BJ (cell line): ENCODE data around the gene CLDN7. TPM values are rescaled to one million over a fixed set of nuclear protein-coding genes. Genes with fewer than 3 reads are reported as not detected.

Experiments
- CTCF ChIA-PET: fragments of 350-600 bp; formaldehyde crosslinking; extraction: SDS; loops from one replicate; lab custom pipeline; 2021; ENCODE audit warnings: antibody characterized with exemption, inconsistent platforms; lab: Yijun Ruan, JAX
- POLR2A ChIA-PET: fragments of 300-600 bp; sonication (Branson Sonifier 250); formaldehyde crosslinking; extraction: SDS; loops from one replicate; lab custom pipeline; 2021; ENCODE audit warnings: antibody characterized with exemption; lab: Charles Lee
- DNase-seq: peaks from one replicate; pipeline ENCODE4 v3.0.0-alpha.2; 2011; ENCODE audit warnings: low read depth
- H3K27me3 ChIP-seq: 2 replicates; pipeline ENCODE4 v1.6.0; 2011; ENCODE audit warnings: low read length; ENCODE audit not compliant: control insufficient read depth, insufficient read depth
- H3K36me3 ChIP-seq: 2 replicates; pipeline ENCODE4 v1.5.1; 2011; ENCODE audit warnings: low read length; ENCODE audit not compliant: control insufficient read depth, insufficient read depth
- H3K4me3 ChIP-seq: 2 replicates; pipeline ENCODE4 v1.5.1; 2011; ENCODE audit warnings: low read depth, mild to moderate bottlenecking, control low read depth, low read length
- polyA plus RNA-seq: library from polyadenylated mRNA; depleted of rRNA; stranded (reverse); fragments of >200 nt; gene quantifications from 2 replicates; pipeline ENCODE4 v1.2.3, GENCODE V29; 2011
- TF ChIP-seq, protein P1 (sequence below): IDR thresholded peaks from 2 replicates; pipeline ENCODE4 v1.5.1; 2011; ENCODE audit warnings: low read depth, mild to moderate bottlenecking, control low read depth, inconsistent platforms, low read length, moderate library complexity; ENCODE audit not compliant: insufficient read depth

The CLDN7 gene
- polyA plus RNA-seq, 1 experiment: 2.1 TPM

GRCh38 chr17:7307686-7308624 lies 45.7 kb upstream of the CLDN7 start:
- no peaks in the 10 kb centered on the region for H3K27me3 ChIP-seq
- H3K4me3 ChIP-seq: peak overlapping the region; percentile 71
- peaks cover 26% of the 10 kb centered on the region for H3K36me3 ChIP-seq
- CTCF ChIA-PET: interaction anchor here (0.6 to 1.6 kb wide), 2 partner anchors 12 to 65 kb away, joined by 3 to 7 read pairs; partner anchors contain the start of gene GABARAP
- TF ChIP-seq, protein P1, sequence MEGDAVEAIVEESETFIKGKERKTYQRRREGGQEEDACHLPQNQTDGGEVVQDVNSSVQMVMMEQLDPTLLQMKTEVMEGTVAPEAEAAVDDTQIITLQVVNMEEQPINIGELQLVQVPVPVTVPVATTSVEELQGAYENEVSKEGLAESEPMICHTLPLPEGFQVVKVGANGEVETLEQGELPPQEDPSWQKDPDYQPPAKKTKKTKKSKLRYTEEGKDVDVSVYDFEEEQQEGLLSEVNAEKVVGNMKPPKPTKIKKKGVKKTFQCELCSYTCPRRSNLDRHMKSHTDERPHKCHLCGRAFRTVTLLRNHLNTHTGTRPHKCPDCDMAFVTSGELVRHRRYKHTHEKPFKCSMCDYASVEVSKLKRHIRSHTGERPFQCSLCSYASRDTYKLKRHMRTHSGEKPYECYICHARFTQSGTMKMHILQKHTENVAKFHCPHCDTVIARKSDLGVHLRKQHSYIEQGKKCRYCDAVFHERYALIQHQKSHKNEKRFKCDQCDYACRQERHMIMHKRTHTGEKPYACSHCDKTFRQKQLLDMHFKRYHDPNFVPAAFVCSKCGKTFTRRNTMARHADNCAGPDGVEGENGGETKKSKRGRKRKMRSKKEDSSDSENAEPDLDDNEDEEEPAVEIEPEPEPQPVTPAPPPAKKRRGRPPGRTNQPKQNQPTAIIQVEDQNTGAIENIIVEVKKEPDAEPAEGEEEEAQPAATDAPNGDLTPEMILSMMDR: no peak
- POLR2A ChIA-PET: no interaction called here
- no peak for DNase-seq

- H3K4me3 ChIP-seq: peak within 1 kb of the TSS; percentile 71
- ChIA-PET CTCF (interaction anchor here (1.3 to 2.2 kb wide), 2 partner anchors 11 to 87 kb away, joined by 3 to 15 read pairs; partner anchors contain the start of genes ACADVL and DLG4), POLR2A (no interaction called here)
- peaks cover 19% of the 10 kb centered on the region for H3K36me3 ChIP-seq
- no peaks in the 10 kb centered on the region; the same call in 1 of the 2 replicates for H3K27me3 ChIP-seq
- DNase-seq: peak; percentile 100
- TF ChIP-seq, protein P1: no peak
Observed at GRCh38 chr17:7306911-7307685, 44.8 kb upstream of the CLDN7 start, which contains the start of gene EIF5A. Gene EIF5A, plus strand, starts transcription at chr17:7307628. Its CDS starts 2,008 bp downstream, at chr17:7309636.

- ChIA-PET CTCF (interaction anchor here (1.7 kb wide), 1 partner anchor 258 kb away, joined by 7 read pairs; no protein-coding TSS in a partner anchor), POLR2A (no interaction called here)
- TF ChIP-seq, protein P1: no peak
- H3K36me3 ChIP-seq: no peaks in the 10 kb centered on the region
- no peak for DNase-seq
- peaks cover 2% of the 10 kb centered on the region; the same call in 1 of the 2 replicates for H3K27me3 ChIP-seq
- H3K4me3 ChIP-seq: no peak overlapping the region
Observed at GRCh38 chr17:7304179-7304578, 41.9 kb upstream of the CLDN7 start.

DNA sequence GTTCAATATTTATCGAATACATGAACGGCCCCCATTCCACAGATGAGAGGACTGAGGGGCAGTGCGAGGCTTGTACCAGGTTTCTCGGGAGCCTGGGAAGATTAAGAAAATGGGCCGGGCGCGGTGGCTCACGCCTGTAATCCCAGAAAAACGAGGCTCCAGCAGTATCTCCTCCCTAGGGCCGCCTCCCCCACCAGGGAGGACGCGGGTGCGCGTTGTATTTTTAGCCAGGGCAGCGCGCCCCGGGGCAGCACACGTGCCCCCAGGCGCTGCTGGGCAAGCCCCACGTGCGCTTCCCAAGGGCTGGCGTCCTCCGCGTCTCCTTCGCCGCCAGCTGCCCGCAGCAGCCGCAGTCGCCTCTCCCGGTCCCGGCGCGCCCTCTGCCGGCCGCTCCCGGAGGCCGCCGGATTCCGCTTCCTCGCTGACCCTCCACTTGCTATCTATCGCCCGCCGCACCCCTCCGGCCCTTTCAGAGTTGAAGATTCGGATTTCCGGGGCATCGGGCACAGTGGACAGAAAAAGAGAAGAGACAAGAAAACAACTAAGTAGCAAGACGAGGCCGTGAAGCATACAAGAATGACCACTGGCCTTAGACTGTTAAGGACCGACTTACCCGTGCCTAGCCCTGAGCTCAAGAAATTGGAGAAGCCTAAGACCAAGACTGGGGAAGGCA lies 34.0 kb upstream of the CLDN7 start:
- Histone ChIP-seq H3K4me3 (peak overlapping the region; percentile 16; the same call in 1 of the 2 replicates), H3K27me3 (peaks cover 22% of the 10 kb centered on the region), H3K36me3 (no peaks in the 10 kb centered on the region)
- ChIA-PET POLR2A (no interaction called here), CTCF (interaction anchor here (0.5 to 3.5 kb wide), 39 partner anchors 9 to 287 kb away, joined by 3 to 51 read pairs (median 4); partner anchors contain the start of genes ACADVL, CTDNEP1, DLG4 and ELP5)
- DNase-seq: no peak
- TF ChIP-seq, protein P1: peak; percentile 75
